ENCODE results near the gene ATP10B.

The ATP10B gene

GRCh38 chr5:160605266-160605665, 246.7 kb downstream of the ATP10B start:
- H3K9me3 Mint-ChIP-seq = no peaks in the 10 kb centered on the region
- intact Hi-C loops (cut with micrococcal nuclease) = no loop called here
- no peaks in the 10 kb centered on the region for H3K27me3 Mint-ChIP-seq
- no peaks in the 10 kb centered on the region for H3K4me1 Mint-ChIP-seq (ENCODE audit: low read depth)
- no peak overlapping the region for H3K4me3 Mint-ChIP-seq
- no peaks in the 10 kb centered on the region for H3K36me3 Mint-ChIP-seq (ENCODE audit: low read depth)
- no peak overlapping the region for H3K27ac Mint-ChIP-seq

DNA sequence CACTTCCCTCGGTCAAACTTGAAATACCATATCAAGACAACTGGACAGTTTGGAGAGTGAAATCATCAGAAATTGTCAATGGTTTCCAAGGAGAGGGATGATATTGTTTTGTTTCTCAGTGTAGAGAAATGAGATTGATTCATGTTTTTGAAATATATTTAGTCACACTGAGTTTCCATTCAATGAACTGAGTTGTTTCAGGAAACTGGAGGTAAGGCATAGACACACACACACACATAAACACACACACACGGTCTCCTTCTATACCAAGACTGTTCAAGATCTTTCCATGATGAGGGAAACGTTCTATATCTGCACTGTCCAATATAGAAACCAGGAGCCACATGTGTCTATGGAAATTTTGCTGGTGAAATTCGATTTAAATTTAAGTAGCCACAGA, 247.5 kb downstream of the ATP10B start:
- no peaks in the 10 kb centered on the region for H3K27me3 Mint-ChIP-seq
- H3K27ac Mint-ChIP-seq = no peak overlapping the region
- no peak overlapping the region for H3K4me3 Mint-ChIP-seq
- intact Hi-C loops (cut with micrococcal nuclease) = no loop called here
- H3K36me3 Mint-ChIP-seq (ENCODE audit: low read depth) = no peaks in the 10 kb centered on the region
- H3K4me1 Mint-ChIP-seq (ENCODE audit: low read depth) = no peaks in the 10 kb centered on the region
- H3K9me3 Mint-ChIP-seq = no peaks in the 10 kb centered on the region

- Mint-ChIP-seq H3K36me3 (ENCODE audit: low read depth) (no peaks in the 10 kb centered on the region), H3K4me1 (ENCODE audit: low read depth) (no peaks in the 10 kb centered on the region), H3K4me3 (no peak overlapping the region), H3K27ac (no peak overlapping the region), H3K27me3 (no peaks in the 10 kb centered on the region), H3K9me3 (no peaks in the 10 kb centered on the region)
- intact Hi-C loops (cut with micrococcal nuclease) = no loop called here
Measured at GRCh38 chr5:160602744-160603143, 249.3 kb downstream of the ATP10B start.

DNA sequence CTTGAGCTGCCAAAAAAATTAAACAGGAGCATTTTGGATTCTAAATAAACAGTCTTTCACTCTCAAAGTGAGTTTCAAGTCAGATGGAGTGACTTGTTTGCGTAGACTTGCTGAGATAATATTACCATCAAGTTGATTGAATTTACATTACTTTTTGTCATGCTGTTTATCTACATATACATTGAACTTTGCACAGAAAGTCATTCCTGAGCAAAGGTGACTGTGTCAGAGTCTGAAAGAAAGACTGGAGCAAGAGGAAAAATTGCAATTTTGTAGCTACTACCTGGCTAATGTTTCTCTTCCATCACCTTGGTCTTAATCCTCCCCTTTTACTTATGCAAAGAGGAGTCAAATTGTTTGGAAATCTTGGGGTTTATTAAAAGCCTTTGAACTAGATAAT, 251.0 kb downstream of the ATP10B start:
- H3K4me1 Mint-ChIP-seq (ENCODE audit: low read depth) = no peaks in the 10 kb centered on the region
- H3K27me3 Mint-ChIP-seq = no peaks in the 10 kb centered on the region
- no peak overlapping the region for H3K4me3 Mint-ChIP-seq
- H3K9me3 Mint-ChIP-seq = no peaks in the 10 kb centered on the region
- intact Hi-C loops (cut with micrococcal nuclease) = no loop called here
- no peaks in the 10 kb centered on the region for H3K36me3 Mint-ChIP-seq (ENCODE audit: low read depth)
- no peak overlapping the region for H3K27ac Mint-ChIP-seq

DNA sequence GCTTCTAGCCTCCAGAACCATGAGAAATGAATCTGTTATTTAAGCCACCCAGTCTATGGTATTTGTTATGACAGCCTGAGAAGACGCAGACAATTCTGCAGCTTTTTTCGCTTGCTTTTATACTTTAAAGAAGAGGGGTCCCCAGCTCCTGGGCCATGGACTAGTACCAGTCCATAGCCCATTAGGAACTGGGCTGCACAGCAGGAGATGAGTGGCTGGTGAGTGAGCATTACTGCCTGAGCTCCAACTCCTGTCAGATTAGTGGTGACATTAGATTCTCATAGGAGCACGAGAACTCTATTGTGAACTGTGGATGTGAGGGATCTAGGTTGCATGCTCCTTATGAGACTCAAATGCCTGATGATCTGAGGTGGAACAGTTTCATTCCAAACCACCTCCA, 278.7 kb downstream of the ATP10B start:
- no peaks in the 10 kb centered on the region for H3K4me1 Mint-ChIP-seq (ENCODE audit: low read depth)
- H3K27ac Mint-ChIP-seq = no peak overlapping the region
- H3K9me3 Mint-ChIP-seq = no peaks in the 10 kb centered on the region
- intact Hi-C loops (cut with micrococcal nuclease) = no loop called here
- peaks cover 3% of the 10 kb centered on the region for H3K27me3 Mint-ChIP-seq
- H3K4me3 Mint-ChIP-seq = no peak overlapping the region
- no peaks in the 10 kb centered on the region for H3K36me3 Mint-ChIP-seq (ENCODE audit: low read depth)

DNA sequence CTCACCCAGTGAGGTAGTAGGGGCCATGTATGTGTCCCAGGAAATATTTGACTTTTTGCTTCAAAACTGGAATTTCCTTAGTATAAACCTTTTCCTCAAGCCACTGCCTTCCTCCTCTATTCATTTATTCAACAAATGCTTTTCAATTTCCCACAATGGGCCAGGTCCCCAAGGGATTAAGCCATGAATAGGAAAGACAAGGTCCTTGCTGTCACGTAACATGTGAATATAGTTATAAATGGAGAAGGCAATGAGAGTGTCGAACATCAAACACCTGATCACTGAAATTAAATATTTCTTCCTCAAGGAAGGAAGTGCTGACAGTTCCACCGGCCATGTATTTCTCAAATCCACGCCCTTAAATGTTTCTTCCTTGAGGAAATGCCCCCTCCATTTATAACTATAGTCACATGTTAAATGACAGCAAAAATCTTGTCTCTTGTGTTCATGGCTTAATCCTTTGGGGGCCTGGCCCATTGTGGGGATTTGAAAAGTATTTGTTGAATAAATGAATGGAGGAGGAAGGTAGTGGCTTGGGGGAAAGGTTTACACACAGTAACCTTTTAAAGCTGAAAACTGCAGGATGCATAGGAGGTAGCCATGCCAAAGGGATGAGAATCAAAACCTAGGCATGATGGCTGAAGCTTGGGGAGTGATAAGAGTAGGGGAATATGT, 284.8 kb downstream of the ATP10B start:
- intact Hi-C loops (cut with micrococcal nuclease) = no loop called here
- Mint-ChIP-seq H3K27me3 (peaks cover 2% of the 10 kb centered on the region), H3K4me3 (no peak overlapping the region), H3K9me3 (no peaks in the 10 kb centered on the region), H3K4me1 (ENCODE audit: low read depth) (no peaks in the 10 kb centered on the region), H3K27ac (no peak overlapping the region), H3K36me3 (ENCODE audit: low read depth) (no peaks in the 10 kb centered on the region)

DNA sequence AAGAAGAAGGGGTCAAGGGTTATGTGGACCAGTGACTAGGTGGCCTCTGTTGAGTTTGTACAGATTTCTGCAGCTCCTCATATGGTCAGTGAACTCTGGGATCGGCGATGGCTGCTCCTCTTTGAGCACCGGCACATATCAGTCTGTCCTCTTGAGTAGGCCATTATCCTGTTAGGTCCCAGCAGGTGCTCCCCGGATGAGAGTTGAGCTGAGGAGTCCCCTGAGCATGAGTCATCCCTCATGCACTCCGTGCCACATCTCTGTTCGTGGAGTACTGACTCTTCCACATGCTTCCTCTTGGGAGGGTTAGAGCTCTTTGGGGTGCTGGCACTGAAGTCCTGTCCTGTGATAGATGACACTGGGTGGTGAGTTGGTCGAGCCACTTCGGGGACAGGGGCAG, 286.6 kb downstream of the ATP10B start:
- H3K27ac Mint-ChIP-seq = no peak overlapping the region
- H3K9me3 Mint-ChIP-seq = no peaks in the 10 kb centered on the region
- H3K27me3 Mint-ChIP-seq = peaks cover 2% of the 10 kb centered on the region
- intact Hi-C loops (cut with micrococcal nuclease) = no loop called here
- no peaks in the 10 kb centered on the region for H3K36me3 Mint-ChIP-seq (ENCODE audit: low read depth)
- no peaks in the 10 kb centered on the region for H3K4me1 Mint-ChIP-seq (ENCODE audit: low read depth)
- no peak overlapping the region for H3K4me3 Mint-ChIP-seq

GRCh38 chr5:160556846-160557245, 295.2 kb downstream of the ATP10B start:
- H3K9me3 Mint-ChIP-seq = no peaks in the 10 kb centered on the region
- H3K4me1 Mint-ChIP-seq (ENCODE audit: low read depth) = no peaks in the 10 kb centered on the region
- no peaks in the 10 kb centered on the region for H3K36me3 Mint-ChIP-seq (ENCODE audit: low read depth)
- intact Hi-C loops (cut with micrococcal nuclease) = no loop called here
- no peak overlapping the region for H3K27ac Mint-ChIP-seq
- no peaks in the 10 kb centered on the region for H3K27me3 Mint-ChIP-seq
- H3K4me3 Mint-ChIP-seq = no peak overlapping the region

- intact Hi-C loops (cut with micrococcal nuclease) = no loop called here
- Mint-ChIP-seq H3K27ac (no peak overlapping the region), H3K9me3 (no peaks in the 10 kb centered on the region)
Measured at GRCh38 chr5:160555971-160556631, 295.9 kb downstream of the ATP10B start.

DNA sequence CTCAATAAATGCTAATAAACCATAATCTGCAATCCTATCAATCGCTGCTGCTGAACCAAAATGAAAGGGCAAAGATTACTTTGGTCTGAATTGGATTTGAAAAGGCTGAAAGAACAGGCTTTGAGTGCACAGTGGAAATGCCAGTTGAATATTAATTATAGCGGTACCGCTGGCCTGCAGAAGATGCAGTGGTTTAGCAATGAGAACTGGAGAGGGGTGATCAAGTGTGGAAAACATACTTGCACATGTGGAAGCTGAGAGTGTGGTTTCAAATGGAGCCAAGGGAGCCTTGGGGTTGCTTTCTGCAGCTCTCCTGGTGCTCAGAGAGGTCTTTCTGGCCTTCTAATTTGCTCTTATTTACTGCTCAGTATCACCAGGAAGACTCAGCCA, 296.4 kb downstream of the ATP10B start:
- Mint-ChIP-seq H3K9me3 (no peaks in the 10 kb centered on the region), H3K36me3 (ENCODE audit: low read depth) (no peaks in the 10 kb centered on the region), H3K4me1 (ENCODE audit: low read depth) (no peaks in the 10 kb centered on the region), H3K27ac (no peak overlapping the region), H3K27me3 (no peaks in the 10 kb centered on the region), H3K4me3 (no peak overlapping the region)
- intact Hi-C loops (cut with micrococcal nuclease) = no loop called here

More at GRCh38 chr5:160555971-160556631, 295.9 kb downstream of the ATP10B start:
- Mint-ChIP-seq H3K4me3 (no peak overlapping the region), H3K36me3 (ENCODE audit: low read depth) (no peaks in the 10 kb centered on the region), H3K4me1 (ENCODE audit: low read depth) (no peaks in the 10 kb centered on the region), H3K27me3 (no peaks in the 10 kb centered on the region)

- intact Hi-C loops (cut with micrococcal nuclease) = no loop called here
- H3K4me3 Mint-ChIP-seq = no peak overlapping the region
- no peak overlapping the region for H3K27ac Mint-ChIP-seq
Measured at GRCh38 chr5:160550075-160550474, 301.9 kb downstream of the ATP10B start.

DNA sequence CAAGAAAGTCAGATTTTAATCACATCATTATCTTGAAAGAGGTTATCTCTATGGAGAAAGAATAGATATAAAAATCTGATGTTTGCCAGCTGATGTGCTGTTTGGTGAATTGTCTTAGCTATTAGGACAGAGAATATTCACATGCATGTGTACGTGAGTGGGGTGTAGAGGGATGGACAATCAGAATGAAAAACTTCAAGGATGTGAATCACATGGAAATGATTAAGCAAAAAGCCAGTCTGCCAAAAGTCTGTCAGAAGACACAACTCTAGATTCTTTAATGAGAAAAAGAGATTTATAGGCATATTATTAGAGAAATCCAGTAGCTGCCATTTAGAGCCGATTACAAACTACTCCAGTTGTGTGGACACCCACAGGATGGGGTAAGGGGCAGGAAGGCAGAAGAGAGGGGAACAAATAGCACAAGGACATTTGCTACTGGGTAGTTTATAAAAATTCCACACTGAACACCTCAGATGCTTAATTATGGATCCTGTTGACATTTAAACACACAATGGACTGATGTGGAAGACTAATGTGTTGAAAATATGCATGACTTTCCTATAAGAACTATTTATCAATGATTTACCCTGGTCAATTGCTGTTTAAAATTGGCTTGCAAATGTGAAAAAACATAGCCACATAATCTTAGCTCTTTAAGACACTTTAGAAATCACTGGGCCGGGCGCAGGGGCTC, 302.9 kb downstream of the ATP10B start:
- H3K36me3 Mint-ChIP-seq (ENCODE audit: low read depth) = no peaks in the 10 kb centered on the region
- no peaks in the 10 kb centered on the region for H3K27me3 Mint-ChIP-seq
- intact Hi-C loops (cut with micrococcal nuclease) = no loop called here
- H3K27ac Mint-ChIP-seq = no peak overlapping the region
- H3K4me3 Mint-ChIP-seq = no peak overlapping the region
- peaks cover 10% of the 10 kb centered on the region for H3K9me3 Mint-ChIP-seq
- no peaks in the 10 kb centered on the region for H3K4me1 Mint-ChIP-seq (ENCODE audit: low read depth)

More at GRCh38 chr5:160550075-160550474, 301.9 kb downstream of the ATP10B start:
- Mint-ChIP-seq H3K36me3 (ENCODE audit: low read depth) (no peaks in the 10 kb centered on the region), H3K4me1 (ENCODE audit: low read depth) (no peaks in the 10 kb centered on the region), H3K9me3 (peaks cover 10% of the 10 kb centered on the region), H3K27me3 (no peaks in the 10 kb centered on the region)

- Mint-ChIP-seq H3K9me3 (peaks cover 10% of the 10 kb centered on the region), H3K36me3 (ENCODE audit: low read depth) (no peaks in the 10 kb centered on the region), H3K27me3 (no peaks in the 10 kb centered on the region), H3K4me3 (no peak overlapping the region), H3K4me1 (ENCODE audit: low read depth) (no peaks in the 10 kb centered on the region), H3K27ac (no peak overlapping the region)
- intact Hi-C loops (cut with micrococcal nuclease) = no loop called here
Measured at GRCh38 chr5:160547872-160548271, 304.1 kb downstream of the ATP10B start.

GRCh38 chr5:160547061-160547460, 304.9 kb downstream of the ATP10B start:
- intact Hi-C loops (cut with micrococcal nuclease) = no loop called here
- Mint-ChIP-seq H3K27ac (no peak overlapping the region), H3K9me3 (peaks cover 10% of the 10 kb centered on the region), H3K4me3 (no peak overlapping the region), H3K27me3 (no peaks in the 10 kb centered on the region), H3K36me3 (ENCODE audit: low read depth) (no peaks in the 10 kb centered on the region), H3K4me1 (ENCODE audit: low read depth) (no peaks in the 10 kb centered on the region)
